ENCODE data around the gene FAM204A. TPM values are rescaled to one million over a fixed set of nuclear protein-coding genes. Genes with fewer than 3 reads are reported as not detected.

FAM204A gene
- total RNA-seq, 1 donor from 2014 or later, result 18.2 TPM

DNA sequence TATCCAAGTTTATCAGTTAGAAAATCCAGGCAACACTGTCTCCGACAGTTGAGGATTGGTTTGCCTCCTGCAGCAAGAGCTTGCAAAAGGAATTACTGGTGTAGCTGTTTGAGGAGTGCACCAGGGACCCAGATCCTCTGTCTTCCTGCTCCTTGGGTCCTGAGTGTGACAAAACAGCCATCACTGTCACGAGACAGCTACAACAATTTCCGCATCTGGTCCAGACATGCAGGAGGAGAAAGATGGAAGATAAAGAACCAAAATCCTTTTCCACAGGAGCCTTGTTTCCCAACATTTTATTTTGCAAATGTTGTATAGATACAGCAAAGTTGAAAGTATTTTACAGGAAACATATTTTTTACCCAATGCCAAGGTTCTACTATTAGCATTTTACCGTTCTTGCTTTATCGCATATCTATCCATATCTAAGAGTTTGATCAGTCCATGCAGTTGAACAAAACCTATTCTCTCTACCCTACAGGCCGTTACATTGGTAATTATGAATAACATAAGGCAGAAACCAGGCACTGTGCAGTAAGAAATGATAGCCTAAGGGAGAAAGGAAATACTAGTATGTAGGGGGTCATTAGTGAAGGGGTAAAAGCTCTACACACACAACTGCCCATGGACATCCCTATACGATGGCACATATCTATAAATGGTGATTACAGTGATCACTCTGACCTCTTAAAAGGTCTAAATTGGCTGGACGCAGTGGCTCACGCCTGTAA, 54.9 kb downstream of the FAM204A start:
- ATAC-seq (no peak), DNase-seq (ENCODE audit: low spot score) (no peak)

DNA sequence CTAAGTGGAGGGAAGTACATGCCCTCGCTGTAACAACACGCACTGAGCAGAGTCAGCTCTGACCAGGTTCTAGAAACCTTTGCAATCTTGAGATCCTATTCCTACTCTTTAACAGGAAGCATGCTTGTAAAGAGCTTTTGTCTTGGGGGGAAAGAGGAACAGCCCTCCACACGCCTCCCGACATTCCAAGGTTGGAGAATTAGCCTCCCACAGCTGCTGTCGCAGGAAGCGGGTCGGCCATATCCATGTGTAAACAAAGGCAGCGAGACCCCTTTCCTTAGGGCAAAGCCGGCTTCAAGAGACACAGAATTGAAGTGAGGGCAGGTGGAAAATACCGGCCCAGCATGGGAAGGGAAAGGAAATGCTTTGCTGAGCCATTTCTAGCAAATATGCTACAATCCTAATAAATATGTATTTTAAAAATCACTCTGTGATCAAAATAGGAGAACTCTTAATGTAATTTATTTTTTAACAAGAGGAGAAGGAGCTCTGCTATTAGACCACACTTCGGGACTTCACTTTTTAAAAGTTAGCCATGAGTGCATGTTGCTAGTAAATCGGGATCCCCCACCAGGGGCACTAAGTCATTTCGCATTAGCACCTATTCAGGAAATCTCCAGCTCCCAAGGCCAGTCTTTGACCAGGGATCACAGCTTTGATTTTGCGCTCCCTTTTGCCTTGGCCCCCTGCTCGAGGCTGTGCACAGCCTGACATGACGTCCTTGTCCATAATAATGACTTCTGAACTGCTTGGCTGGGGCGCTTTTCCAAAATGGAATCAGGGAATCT, 55.9 kb downstream of the FAM204A start:
- DNase-seq (ENCODE audit: low spot score), result no peak
- ATAC-seq, result no peak

DNA sequence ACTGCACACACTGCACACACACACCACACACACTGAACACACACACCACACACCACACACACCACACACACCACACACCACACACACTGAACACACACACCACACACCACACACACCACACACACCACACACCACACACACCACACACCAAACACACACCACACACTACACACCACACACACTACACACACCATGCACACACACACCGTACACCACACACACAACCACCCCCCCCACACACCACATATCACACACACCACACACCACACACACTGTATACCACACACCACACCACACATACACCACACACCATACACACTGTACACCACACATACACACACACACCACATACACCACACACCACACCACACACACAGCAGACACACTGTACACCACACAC, 59.5 kb downstream of the FAM204A start:
- no peak for DNase-seq (ENCODE audit: low spot score)
- ATAC-seq, result no peak

DNA sequence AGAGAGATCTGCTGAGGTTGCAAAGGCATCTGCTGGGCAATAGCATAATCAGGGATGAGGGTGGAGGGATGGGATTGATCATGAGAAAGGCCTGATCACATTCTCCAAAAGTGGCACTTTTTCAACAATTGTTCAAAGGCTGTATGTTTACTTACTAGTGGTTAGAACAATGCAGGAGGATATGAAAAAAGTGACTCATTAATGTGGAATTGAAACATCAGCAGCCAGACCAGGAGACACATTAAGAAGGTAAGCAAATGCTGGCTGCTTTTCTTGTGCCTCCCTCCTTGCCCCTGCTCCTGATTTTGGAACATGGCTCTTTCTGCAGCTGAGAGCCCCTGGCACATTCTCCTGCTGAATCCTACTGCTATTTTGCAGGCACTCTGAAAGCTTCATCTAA, 63.5 kb downstream of the FAM204A start:
- ATAC-seq (no peak), DNase-seq (ENCODE audit: low spot score) (no peak)

DNA sequence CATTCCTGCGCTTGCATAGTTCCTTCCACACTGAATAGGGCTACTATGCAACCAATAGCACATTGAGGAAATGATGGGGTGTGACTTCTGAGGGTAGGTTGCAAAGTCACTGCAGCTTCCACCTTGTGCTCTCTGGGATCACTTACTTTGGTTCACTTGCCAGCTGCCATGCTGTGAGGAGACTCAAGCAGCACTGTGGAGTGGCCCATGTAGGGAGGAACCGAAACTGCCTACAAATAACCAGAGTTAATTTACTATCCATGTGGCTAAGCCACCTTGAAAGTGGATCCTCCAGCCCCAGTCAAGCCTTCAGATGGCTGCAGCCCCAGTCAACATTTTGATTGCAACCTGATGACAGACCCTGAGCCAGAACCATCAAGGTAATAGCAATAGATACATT, 64.3 kb downstream of the FAM204A start:
- no peak for ATAC-seq
- DNase-seq (ENCODE audit: low spot score), result no peak

DNA sequence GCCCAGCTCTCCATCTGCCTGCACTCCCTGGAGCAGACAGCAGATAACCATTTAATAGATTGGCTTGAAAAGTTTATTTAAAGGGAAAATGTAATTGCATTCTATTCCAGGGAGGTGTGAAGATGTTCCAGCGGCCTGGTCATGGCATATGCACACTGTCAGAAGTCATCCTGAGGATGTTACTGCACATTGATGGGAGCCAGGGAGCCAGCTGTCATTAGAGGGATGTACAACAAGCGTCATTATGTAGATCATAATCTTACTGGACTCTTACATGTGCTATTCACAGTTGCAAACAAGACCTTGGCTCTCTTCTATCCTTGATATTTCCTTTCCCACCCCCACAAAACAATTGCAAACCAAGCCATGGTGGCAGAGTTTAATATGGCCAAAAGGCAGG, 65.4 kb downstream of the FAM204A start:
- ATAC-seq, result no peak
- DNase-seq (ENCODE audit: low spot score), result no peak

DNA sequence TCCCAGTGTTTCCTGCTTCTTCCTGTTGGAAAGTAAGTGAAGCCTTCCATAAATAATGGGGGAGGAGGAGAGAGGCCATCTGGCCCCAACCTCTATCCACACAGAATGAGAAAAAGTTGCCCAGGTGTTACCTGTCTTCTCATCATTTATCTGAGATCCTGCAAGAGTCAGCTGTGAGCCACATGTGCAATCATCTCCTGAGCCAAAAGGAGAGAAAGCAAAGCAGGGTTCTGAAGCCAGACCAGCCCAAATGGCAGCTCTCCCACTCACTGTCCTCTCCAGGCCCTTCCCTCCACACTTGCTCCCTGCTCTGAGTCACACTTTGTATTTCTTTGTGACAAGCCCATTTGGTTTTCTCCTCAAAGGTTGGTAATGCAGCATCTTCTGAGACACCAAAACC, 65.9 kb downstream of the FAM204A start:
- ATAC-seq, result no peak
- no peak for DNase-seq (ENCODE audit: low spot score)

DNA sequence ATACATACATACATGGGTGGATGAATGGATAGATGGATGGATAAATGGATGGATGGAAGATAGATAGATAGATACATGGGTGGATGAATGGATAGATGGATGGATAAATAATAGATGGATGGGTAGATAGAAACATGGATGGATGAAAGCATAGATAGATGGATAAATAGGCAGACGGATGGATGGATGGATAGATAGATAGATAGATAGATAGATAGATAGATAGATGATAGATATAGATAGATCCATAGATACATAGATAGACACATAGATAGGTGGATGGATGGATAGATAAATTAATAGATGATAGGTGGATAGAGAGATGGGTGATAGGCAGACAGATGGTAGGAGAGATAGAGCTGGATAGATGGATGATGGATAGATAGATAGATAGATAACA, 68.5 kb downstream of the FAM204A start:
- DNase-seq (ENCODE audit: low spot score) (no peak), ATAC-seq (no peak)

DNA sequence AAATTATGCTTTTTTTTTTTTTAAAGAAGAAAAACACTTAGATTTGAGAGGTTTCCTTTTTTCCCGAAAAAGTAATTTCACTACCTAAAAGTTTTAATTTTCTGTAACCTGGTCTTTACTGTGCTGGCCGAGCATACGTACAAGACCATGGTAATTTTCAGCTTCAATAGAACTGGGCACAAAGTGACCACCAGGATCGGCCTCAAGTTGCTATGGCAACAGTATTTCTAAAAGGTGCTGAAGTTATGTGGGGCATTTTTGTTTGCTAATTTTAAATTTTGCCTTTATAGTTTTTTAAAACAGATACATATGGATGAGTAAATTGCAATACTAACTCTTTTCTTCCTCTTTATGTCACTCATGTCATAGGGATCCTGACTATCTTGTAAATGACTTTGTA, 69.4 kb downstream of the FAM204A start:
- no peak for ATAC-seq
- no peak for DNase-seq (ENCODE audit: low spot score)

DNA sequence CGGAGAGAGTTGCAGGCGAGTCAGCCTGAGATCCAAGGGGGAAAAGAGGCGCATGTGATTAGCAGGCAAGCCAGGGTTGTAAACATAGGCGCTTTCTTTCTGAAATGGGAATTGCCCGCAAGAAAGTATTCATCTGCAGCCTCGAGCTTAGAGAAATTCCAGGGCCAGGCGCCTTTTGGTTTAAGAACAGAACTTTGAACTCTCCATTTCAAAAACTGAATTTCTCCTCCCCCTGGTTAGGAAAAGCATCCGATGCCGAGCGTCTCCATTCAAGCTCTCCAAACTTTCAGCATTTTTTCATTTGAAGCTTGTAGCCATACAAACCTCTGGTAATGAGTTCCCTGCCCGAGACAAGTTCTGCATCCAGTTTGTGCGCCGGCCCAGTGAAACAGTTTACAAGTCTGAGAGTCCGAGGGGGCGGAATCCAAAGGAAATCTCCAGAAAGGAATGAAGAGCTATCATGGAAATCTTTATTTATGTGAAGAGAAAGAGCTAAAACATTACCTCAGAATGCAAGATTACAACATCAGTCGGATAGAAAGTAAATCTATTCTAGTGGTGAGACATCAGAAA, 69.9 kb downstream of the FAM204A start:
- ATAC-seq, result no peak
- no peak for DNase-seq (ENCODE audit: low spot score)

DNA sequence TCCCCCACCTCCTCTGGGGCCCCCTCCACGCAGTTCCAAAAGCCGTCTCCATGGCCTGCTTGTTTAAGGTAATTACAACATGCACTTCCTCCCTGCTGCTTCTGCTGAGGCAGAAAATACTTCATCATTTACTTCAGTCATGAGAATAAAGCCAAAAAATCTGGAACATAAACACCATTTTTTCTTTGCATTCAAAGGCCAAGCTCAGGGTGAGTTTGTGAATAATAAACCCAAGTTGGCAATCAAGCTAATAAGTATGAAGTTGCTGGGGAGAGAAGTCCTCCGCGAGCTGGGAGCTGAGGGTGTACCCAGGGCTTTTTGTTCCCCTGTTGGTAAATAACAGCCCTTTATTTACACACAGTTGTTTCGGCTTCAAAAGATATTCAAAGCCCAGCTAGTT, 70.5 kb downstream of the FAM204A start:
- ATAC-seq (no peak), DNase-seq (ENCODE audit: low spot score) (no peak)

DNA sequence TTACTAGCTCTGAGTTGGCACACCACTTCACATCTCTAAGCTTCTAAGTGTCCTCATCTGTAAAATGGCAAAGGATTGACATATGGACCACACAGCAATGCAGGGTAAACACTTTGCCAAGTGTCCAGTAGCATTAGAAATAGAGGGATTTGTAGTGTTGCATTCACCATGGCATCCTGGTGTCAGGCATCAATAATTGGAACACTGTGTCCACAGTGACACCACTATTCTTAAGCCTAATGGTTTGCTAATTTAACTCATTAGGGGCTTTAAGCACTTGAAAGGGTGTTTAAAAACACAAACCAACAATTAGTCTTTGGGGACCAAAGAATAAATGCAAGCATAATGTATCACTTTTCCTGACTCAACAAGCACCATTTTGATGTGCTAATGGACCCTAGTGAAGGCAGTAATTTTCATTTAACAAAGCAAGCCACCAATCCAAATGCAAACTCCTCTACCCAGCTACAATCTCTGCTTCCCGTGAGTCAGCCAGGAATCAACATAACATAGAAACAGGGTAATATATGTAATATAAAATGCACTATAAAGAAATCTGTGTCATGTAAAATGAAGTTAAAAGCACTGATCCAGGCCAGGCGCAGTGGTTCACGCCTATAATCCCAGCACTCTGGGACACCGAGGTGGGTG, 75.9 kb downstream of the FAM204A start:
- DNase-seq (ENCODE audit: low spot score), result no peak
- ATAC-seq, result no peak

DNA sequence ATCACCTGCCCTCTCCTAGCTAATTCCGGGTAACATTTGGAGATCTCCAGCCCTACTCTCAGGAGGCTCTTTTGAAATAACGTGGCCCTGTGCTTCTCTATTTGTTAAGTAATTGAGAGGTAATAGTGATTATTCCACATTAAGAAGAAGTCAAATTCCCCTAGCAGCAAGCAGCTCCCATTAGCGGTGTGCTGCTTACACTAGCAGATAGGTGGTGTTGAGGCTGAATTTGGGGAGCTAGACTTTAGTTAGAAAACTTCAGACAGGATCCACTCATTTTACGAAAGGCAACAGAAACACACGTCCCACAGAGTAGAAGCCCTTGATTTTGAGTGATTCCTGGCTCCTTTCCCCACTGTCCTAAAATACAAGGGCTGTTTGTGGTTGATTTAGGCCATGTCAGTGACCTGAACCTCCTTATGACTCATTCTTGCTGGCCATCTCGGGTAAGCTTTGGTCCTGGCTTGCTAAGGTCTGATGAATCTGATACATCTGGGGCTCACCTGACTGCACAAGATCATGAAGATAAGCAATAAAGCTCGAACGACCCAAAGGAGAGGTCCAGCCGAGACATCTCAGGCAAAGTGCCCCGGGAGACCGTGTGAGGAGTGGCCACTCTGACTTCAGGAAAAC, 77.2 kb downstream of the FAM204A start:
- ATAC-seq (no peak), DNase-seq (ENCODE audit: low spot score) (no peak)

DNA sequence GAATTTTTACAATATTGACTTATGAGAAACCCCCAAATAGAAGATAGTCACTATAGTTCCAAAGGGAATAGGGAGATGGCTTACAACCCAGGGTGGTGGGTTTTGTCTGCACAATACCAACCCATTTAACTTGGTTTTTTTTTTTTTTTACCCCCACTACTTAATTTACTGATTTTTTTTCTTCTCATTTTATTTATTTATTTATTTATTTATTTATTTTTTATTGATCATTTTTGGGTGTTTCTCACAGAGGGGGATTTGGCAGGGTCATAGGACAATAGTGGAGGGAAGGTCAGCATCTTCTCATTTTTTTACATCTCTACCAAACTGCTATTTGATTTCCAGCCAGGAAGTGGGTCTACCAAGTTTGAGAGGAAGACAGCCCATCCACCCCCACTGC, 77.9 kb downstream of the FAM204A start:
- DNase-seq (ENCODE audit: low spot score) (no peak), ATAC-seq (no peak)

DNA sequence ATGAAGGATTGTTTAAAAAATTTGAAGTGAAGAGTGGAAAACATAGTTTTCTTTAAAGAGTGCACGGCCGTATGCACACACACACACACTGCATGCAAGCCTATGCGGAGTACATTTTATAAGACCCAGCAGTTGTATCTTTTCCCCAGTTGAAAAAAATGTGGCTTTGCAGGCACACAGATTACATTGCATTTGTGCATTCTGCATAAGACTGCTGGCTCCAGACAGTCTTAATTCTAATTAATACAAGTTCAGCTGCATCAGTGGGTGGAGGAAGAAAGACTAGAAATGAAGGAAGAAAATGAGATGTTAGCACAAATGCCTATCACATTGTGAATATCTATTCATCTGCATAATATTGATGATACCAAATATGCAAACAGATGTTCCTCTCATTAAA, 79.6 kb downstream of the FAM204A start:
- no peak for ATAC-seq
- DNase-seq (ENCODE audit: low spot score), result no peak

DNA sequence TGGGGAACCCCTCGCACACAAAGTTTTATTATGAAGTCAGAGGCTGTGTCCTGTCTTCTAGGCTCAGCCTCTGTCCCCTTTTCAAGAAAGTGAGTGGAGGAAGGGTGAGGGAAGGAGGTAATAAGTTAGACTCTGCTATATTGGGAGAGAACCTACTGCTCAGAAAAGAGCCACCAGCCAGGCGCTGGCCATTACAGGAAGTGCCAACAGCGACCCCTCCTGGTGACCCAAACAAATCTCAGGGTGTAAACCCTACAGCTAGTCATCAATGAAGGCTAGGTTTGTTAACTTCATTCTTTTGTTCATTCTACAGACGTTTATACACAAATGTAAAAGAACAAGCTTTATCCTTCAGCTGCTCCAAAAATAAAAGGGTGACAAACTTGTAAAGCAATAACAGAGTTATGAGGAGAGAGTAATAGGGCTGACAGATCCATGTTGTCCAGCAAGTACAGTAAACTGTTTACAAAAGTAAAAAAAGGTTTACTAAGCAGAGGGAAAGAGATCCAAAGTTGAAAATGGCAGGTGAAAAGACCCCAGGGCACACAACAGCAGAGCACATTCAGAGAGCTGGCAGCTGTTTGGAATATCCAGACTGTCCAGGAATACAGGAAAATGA, 82.7 kb downstream of the FAM204A start:
- peak; percentile 68 for ATAC-seq
- no peak for DNase-seq (ENCODE audit: low spot score)

DNA sequence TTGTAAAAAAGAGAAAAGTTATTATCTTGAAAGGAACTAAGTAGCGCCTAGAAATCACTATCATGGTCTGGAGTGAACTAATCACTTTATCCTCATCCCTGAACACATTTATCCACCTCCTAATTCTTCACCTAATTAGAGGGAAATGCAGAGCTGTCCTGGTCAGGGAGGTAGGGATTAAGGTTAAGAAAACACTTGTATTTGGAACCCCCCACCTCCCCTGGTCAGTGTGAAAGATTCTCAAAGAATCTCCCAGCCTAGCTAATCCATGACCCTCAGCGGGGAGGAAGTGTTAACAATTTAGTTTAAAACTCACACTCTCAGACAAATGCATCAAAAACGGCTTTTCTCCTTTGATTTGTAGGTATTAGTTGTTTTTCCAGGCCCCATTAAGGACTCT, 83.8 kb downstream of the FAM204A start:
- DNase-seq (ENCODE audit: low spot score) (no peak), ATAC-seq (no peak)

DNA sequence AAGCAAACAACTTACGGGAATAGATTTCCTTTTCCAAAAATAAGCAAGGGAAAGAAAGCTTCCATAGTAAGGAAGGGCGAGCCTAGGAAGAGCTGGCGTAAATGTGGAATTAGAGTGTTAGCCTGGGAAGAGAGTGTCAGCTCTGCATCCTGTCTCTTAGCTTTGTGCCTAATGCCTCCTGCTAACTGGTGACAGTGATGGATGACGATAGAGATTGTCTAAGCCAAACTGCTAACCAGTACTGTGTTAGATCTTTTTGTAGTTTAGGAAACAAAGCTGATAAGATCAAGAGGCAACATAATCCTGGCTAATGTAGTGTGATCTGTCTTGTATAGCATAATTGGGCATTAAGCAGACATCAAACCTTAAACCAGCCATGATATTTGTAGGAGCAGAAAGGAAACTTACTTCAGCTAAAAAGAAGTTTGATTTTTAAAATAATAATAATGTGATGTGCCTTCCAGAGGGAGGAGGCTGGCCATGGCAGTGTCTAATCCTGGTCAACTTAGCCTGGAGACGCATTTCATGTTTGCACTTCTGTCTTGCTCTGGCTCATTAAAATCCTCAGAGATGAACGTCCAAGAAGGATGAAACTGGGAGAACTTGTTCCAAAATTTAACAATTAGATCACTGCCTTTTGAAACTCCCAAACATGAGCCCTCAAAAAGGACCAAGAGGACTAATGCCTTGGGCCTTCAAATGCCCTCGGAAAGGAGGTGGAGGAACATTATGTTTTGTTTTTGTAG, 85.1 kb downstream of the FAM204A start:
- DNase-seq (ENCODE audit: low spot score), result no peak
- ATAC-seq, result no peak

DNA sequence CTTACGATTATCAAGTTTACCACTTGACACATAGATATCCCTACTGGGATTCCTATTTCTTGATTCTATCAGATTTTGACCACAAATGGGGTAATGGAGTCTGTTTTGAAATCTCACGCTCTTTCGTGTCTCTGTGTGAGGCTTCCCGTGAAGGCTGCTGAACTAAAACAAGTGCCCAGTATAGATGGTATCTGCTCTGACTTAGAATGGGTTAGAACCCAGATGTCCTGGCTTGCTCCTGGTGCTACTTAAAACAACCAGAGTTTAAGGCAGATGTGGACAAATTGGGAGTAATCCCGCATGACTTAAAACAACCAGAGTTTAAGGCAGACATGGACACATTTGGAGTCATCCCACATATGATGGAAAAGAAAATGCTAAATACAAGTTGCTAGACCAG, 85.9 kb downstream of the FAM204A start:
- ATAC-seq, result no peak
- DNase-seq (ENCODE audit: low spot score), result no peak

DNA sequence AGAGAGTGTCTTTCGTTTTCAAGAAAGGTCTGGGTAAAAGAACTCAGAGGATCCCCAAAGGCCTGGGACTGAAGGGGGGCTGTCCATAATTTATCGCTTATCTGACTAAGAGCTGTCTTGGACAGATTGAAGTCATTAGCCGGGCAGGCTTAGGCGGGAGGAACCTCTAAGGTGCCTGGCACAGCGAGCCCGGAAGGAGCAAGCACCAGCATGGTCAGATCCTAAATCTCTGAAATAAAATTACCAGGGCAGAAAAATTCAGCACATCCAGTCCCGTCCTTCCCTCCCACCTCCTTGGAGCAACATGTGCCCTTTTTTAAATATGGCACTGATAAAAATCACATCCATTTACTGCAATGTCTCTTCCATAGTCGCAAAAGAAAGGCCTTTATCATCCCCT, 86.8 kb downstream of the FAM204A start:
- no peak for ATAC-seq
- DNase-seq (ENCODE audit: low spot score), result no peak

Measured in left lobe of liver (tissue), 2 donors.